Measurements from ENCODE around the gene FBXO10.
"Not testable (repeated sequence)": the region's sequence is repeated elsewhere in the genome, so short reads cannot be mapped to it uniquely, and the experiment has no call there.

FBXO10 gene

GRCh38 chr9:37473982-37474381 is 102.2 kb downstream of the FBXO10 start:
- not testable (repeated sequence) for DNase-seq

- DNase-seq: no peak
These were observed 104.1 kb downstream of the FBXO10 start for GRCh38 chr9:37471942-37472684.

GRCh38 chr9:37468620-37469019 is 107.6 kb downstream of the FBXO10 start:
- no peak for DNase-seq

- not testable (repeated sequence) for DNase-seq
These were observed 108.7 kb downstream of the FBXO10 start for GRCh38 chr9:37467530-37467929.

GRCh38 chr9:37466037-37466709 is 110.0 kb downstream of the FBXO10 start:
- no peak for DNase-seq

- peak; percentile 83 for DNase-seq
These were observed 110.7 kb downstream of the FBXO10 start, which contains the start of gene ZBTB5 for GRCh38 chr9:37465249-37466036. TSS of gene ZBTB5 (minus strand) at chr9:37465450. CDS start at chr9:37442551, 22,899 bp downstream.

- peak; percentile 18 for DNase-seq
These were observed 111.5 kb downstream of the FBXO10 start for GRCh38 chr9:37464426-37465248.

GRCh38 chr9:37464006-37464405 is 112.2 kb downstream of the FBXO10 start:
- no peak for DNase-seq
